Measurements from ENCODE around the gene MYH9.

MYH9 gene

GRCh38 chr22:36245805-36246356 lies 141.9 kb downstream of the MYH9 start:
- peak overlapping the region; percentile 37 to 60 for H3K27ac ChIP-seq
- intact Hi-C loops (cut with DNase I; ENCODE audit: low total_unique reads) = no loop called here
- no peak for DNase-seq

GRCh38 chr22:36244522-36245391 lies 143.0 kb downstream of the MYH9 start:
- peak overlapping the region; percentile 37 to 60 for H3K27ac ChIP-seq
- intact Hi-C loops (cut with DNase I; ENCODE audit: low total_unique reads) = no loop called here
- no peak for TF ChIP-seq CTCF (IDR thresholded peaks at IDR 0.05)
- no peaks in the 10 kb centered on the region for H3K27me3 ChIP-seq
- no peak overlapping the region for H3K4me3 ChIP-seq
- no peaks in the 10 kb centered on the region for H3K9me3 ChIP-seq
- peak in 1 of 2 donors; percentile 67 for DNase-seq
- no peaks in the 10 kb centered on the region for H3K36me3 ChIP-seq
- peaks cover 0 to 23% (median 20%) of the 10 kb centered on the region in 4 donors for H3K4me1 ChIP-seq

More at GRCh38 chr22:36245805-36246356, 141.9 kb downstream of the MYH9 start:
- Histone ChIP-seq H3K27me3 (no peaks in the 10 kb centered on the region), H3K4me3 (no peak overlapping the region), H3K36me3 (no peaks in the 10 kb centered on the region), H3K4me1 (peaks cover 0 to 19% (median 18%) of the 10 kb centered on the region in 4 donors), H3K9me3 (no peaks in the 10 kb centered on the region)
- no peak for TF ChIP-seq CTCF (IDR thresholded peaks at IDR 0.05)

GRCh38 chr22:36243986-36244385 lies 143.8 kb downstream of the MYH9 start:
- no peaks in the 10 kb centered on the region for H3K9me3 ChIP-seq
- H3K27me3 ChIP-seq = no peaks in the 10 kb centered on the region
- no peak for DNase-seq
- H3K27ac ChIP-seq = peak overlapping the region; percentile 37 to 60
- intact Hi-C loops (cut with DNase I; ENCODE audit: low total_unique reads) = no loop called here
- no peak for TF ChIP-seq CTCF (IDR thresholded peaks at IDR 0.05)
- peaks cover 0 to 26% (median 22%) of the 10 kb centered on the region in 4 donors for H3K4me1 ChIP-seq
- H3K4me3 ChIP-seq = no peak overlapping the region
- H3K36me3 ChIP-seq = no peaks in the 10 kb centered on the region

GRCh38 chr22:36239401-36240171 lies 148.2 kb downstream of the MYH9 start, which contains the start of gene APOL2:
Gene APOL2 (minus strand): TSS chr22:36239527. CDS start chr22:36233162, 6,365 bp downstream.
- intact Hi-C loops (cut with DNase I; ENCODE audit: low total_unique reads) = no loop called here
- peak; percentile 52 to 69 for TF ChIP-seq CTCF (IDR thresholded peaks at IDR 0.05)
- peaks cover 0 to 53% (median 37%) of the 10 kb centered on the region in 4 donors for H3K4me1 ChIP-seq

GRCh38 chr22:36239150-36239400 lies 148.7 kb downstream of the MYH9 start:
- Histone ChIP-seq H3K27ac (peak overlapping the region; percentile 83 to 87), H3K9me3 (no peaks in the 10 kb centered on the region), H3K4me1 (peaks cover 0 to 53% (median 32%) of the 10 kb centered on the region in 4 donors), H3K4me3 (peak overlapping the region; percentile 60), H3K36me3 (peaks cover 0 to 13% (median 0%) of the 10 kb centered on the region in 3 donors), H3K27me3 (no peaks in the 10 kb centered on the region)
- intact Hi-C loops (cut with DNase I; ENCODE audit: low total_unique reads) = no loop called here
- TF ChIP-seq CTCF (IDR thresholded peaks at IDR 0.05) = no peak
- no peak for DNase-seq

More at GRCh38 chr22:36239401-36240171, 148.2 kb downstream of the MYH9 start, which contains the start of gene APOL2:
- no peaks in the 10 kb centered on the region for H3K9me3 ChIP-seq
- H3K4me3 ChIP-seq = peak within 1 kb of the TSS; percentile 60
- peak; percentile 92 to 95 for DNase-seq
- H3K36me3 ChIP-seq = peaks cover 0 to 13% (median 0%) of the 10 kb centered on the region in 3 donors
- no peaks in the 10 kb centered on the region for H3K27me3 ChIP-seq
- H3K27ac ChIP-seq = peak within 1 kb of the TSS; percentile 83 to 87

Data from tibial artery (tissue), 4 donors.